ENCODE measurements around the gene RHD.
"Not testable (repeated sequence)": the region's sequence is repeated elsewhere in the genome, so short reads cannot be mapped to it uniquely, and the experiment has no call there.

- TF ChIP-seq POLR2A (IDR thresholded peaks at IDR 0.05), result not testable (repeated sequence)
- TF ChIP-seq, protein P1, sequence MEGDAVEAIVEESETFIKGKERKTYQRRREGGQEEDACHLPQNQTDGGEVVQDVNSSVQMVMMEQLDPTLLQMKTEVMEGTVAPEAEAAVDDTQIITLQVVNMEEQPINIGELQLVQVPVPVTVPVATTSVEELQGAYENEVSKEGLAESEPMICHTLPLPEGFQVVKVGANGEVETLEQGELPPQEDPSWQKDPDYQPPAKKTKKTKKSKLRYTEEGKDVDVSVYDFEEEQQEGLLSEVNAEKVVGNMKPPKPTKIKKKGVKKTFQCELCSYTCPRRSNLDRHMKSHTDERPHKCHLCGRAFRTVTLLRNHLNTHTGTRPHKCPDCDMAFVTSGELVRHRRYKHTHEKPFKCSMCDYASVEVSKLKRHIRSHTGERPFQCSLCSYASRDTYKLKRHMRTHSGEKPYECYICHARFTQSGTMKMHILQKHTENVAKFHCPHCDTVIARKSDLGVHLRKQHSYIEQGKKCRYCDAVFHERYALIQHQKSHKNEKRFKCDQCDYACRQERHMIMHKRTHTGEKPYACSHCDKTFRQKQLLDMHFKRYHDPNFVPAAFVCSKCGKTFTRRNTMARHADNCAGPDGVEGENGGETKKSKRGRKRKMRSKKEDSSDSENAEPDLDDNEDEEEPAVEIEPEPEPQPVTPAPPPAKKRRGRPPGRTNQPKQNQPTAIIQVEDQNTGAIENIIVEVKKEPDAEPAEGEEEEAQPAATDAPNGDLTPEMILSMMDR (IDR thresholded peaks at IDR 0.05), result not testable (repeated sequence)
These were observed 37.2 kb downstream of the RHD start for GRCh38 chr1:25309486-25309885.
